Measurements from ENCODE around the gene KRT15. TPM values are rescaled to one million over a fixed set of nuclear protein-coding genes. Genes with fewer than 3 reads are reported as not detected.

The KRT15 gene
- total RNA-seq, 1 donor from 2014 or later: not detected

- no peak overlapping the region for H3K27ac ChIP-seq (replicated peaks)
- H3K36me3 ChIP-seq: no peaks in the 10 kb centered on the region
- DNase-seq: no peak
- no peak overlapping the region for H3K4me3 ChIP-seq
- intact Hi-C loops (cut with micrococcal nuclease): no loop called here
- H3K4me1 ChIP-seq: peaks cover 15% of the 10 kb centered on the region
- H3K9me3 ChIP-seq (replicated peaks): peaks cover 14% of the 10 kb centered on the region
- H3K27me3 ChIP-seq (ENCODE audit: low read depth): peaks cover 83% of the 10 kb centered on the region
- TF ChIP-seq CTCF (IDR thresholded peaks at IDR 0.05; ENCODE audit: borderline replicate concordance): no peak
Measured at GRCh38 chr17:41463746-41464145, 54.9 kb downstream of the KRT15 start.

Small RNAs within 50 kb of the gene (microRNA-seq; reads per million reads assigned to microRNA genes)
- gene MIR6510: not detected

Other genes starting within 250 kb of the KRT15 start
- not detected for gene KRTAP9-7, start 243.2 kb downstream of the KRT15 start, total RNA-seq
- not detected for gene KRTAP29-1, start 216.0 kb downstream of the KRT15 start, total RNA-seq
- gene KRTAP16-1, start 209.6 kb downstream of the KRT15 start, total RNA-seq: not detected
- gene KRTAP17-1, start 203.2 kb downstream of the KRT15 start, total RNA-seq: not detected
- gene KRT33A, start 168.1 kb downstream of the KRT15 start, total RNA-seq: not detected
- gene KRT33B, start 149.1 kb downstream of the KRT15 start, total RNA-seq: not detected
- not detected for gene KRT34, start 136.6 kb downstream of the KRT15 start, total RNA-seq
- not detected for gene KRT31, start 121.3 kb downstream of the KRT15 start, total RNA-seq
- not detected for gene KRT37, start 94.3 kb downstream of the KRT15 start, total RNA-seq
- gene KRT38, start 77.9 kb downstream of the KRT15 start, total RNA-seq: not detected
- gene KRT32, start 51.5 kb downstream of the KRT15 start, total RNA-seq: 0.22 TPM
- gene KRT35, start 37.7 kb downstream of the KRT15 start, total RNA-seq: not detected
- gene KRT36, start 29.0 kb downstream of the KRT15 start, total RNA-seq: not detected
- gene KRT13, start 13.3 kb downstream of the KRT15 start, total RNA-seq: not detected
- gene KRT19, start 9.4 kb upstream of the KRT15 start, total RNA-seq: 0.60 TPM
- not detected for gene KRT9, start 53.2 kb upstream of the KRT15 start, total RNA-seq
- gene KRT14, start 68.0 kb upstream of the KRT15 start, total RNA-seq: not detected
- not detected for gene KRT16, start 93.9 kb upstream of the KRT15 start, total RNA-seq
- gene KRT17, start 105.7 kb upstream of the KRT15 start, total RNA-seq: not detected
- gene EIF1, start 170.0 kb upstream of the KRT15 start, total RNA-seq: 1,125 TPM
- not detected for gene GAST, start 193.4 kb upstream of the KRT15 start, total RNA-seq
- 0.14 TPM for gene HAP1, start 215.8 kb upstream of the KRT15 start, total RNA-seq

Measured in left ventricle myocardium inferior (tissue), 1 donor.